DMS79 (cell line): ENCODE results near the gene ABCC11.

ENCODE experiments used
- DNase-seq: peaks from one replicate; lab custom pipeline; 2025; lab: John Stamatoyannopoulos, UW

ABCC11 gene

DNA sequence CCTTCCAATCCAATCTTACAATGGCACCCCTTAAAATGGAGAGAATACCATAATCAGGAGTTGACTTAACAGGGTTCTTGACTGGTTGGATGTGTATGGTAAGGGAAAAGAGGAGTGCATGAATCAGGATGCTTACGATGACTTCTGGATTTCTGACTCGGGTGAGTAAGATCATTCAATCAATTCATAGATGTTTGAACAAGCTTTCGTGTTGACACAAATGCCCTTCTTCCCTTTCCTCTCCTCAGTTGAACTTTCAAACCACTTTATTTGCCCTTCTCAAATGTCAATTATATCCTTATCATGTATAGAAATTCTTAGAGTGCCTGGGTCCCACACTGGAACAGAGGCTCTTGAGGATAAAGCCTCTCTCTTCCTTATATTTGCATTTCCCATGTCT lies 117.4 kb downstream of the ABCC11 start:
- no peak for DNase-seq

DNA sequence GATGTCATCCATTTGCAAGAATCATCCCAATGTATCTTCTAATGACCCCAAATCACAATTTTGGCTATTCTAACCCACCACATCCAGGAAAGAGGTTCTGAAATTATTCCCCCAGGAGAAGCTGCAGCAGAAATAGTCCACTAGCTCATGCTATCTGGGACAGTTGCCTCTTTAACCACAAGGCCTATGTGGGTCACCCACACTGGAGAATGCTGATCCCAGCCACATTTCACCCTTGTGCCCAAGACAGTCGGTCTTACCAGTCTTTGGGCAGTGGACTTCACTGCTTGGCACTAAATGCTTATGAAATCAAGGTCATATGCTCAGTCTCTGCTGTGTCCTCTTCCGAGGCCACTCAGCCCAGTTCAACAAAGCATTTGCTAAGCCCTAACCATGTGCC lies 118.6 kb downstream of the ABCC11 start:
- DNase-seq = no peak

DNA sequence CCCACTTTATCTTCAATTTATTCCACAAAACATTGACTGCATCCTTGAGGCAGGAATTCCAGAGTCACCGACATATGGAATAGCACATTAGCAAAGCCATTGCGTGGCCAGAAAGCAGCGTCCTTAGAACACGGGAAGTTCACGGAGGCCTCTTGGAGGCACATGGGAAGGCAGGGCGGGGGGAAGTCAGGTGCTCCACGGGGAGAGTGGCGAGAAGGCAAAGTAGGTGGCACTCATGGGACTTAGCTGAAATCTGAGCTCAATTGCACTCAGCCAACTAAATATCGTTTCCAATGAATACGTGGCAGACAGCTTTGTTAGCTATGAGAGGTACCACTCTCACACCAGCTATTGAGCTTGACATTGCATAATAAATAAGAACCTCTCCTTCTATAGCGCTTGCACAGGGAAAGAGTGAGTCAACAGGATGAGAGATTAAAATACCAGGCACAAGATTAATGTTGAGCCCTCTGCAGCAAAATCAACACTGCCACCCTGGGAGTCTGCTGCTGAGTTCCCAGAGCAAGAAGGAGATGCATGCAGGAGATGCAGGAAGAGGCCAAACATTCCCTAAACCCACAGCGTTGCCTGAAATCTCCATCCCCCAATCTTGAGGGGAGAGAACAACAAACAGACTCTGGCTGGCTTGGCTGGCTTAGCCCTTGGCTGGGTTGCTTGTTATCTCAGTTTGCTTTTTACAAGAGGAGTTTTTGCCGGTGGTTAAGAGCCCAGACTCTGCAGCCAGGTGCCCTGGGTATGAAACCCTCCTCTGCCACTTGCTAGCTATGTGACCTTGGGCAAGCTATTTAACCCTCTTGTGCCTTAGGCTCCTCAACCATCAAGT lies 120.3 kb downstream of the ABCC11 start:
- peak; percentile 90 for DNase-seq

- no peak for DNase-seq
These were observed 121.5 kb downstream of the ABCC11 start for GRCh38 chr16:48125888-48126287.

DNA sequence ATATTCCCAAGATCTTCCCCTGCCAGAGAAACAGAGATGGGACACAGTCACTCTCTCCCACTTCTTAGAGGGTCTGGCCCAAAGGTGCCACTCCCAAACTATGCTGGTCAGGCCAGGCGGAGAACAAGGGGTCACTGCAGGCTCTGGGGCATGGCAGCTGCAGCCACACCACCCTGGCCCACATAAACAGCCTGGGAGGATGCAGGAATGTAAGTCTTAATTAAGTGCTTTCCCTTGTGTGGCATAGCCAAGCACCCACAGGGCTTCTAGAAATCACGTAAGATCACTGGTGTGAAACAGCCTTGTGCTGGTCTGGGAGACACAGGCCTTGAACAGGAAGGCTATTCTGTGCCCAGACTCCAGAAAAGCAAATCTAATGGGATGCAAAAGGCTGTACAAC lies 123.1 kb downstream of the ABCC11 start:
- DNase-seq = no peak

- DNase-seq = no peak
These were observed 124.1 kb downstream of the ABCC11 start for GRCh38 chr16:48123104-48123788.

DNA sequence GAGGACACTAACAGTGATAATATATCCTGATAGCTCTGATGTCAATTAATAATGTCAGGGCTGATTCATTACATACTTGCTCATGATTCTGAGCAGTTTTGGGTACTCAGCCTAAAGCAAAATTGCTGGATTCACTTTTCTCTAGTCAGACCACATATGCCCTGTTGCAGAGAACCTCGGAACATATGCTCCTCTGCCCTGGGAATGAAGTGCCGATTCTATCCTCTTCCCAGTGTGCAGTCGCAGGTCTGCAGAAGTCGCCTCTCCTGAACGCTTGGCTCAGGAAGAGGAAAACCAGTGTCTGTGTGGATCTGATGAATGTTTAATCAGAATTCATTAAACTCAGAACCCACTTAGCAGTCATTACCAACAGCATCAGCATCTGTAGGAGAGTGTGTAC lies 126.1 kb downstream of the ABCC11 start:
- DNase-seq = no peak

GRCh38 chr16:48118841-48119240 lies 128.5 kb downstream of the ABCC11 start:
- no peak for DNase-seq

DNA sequence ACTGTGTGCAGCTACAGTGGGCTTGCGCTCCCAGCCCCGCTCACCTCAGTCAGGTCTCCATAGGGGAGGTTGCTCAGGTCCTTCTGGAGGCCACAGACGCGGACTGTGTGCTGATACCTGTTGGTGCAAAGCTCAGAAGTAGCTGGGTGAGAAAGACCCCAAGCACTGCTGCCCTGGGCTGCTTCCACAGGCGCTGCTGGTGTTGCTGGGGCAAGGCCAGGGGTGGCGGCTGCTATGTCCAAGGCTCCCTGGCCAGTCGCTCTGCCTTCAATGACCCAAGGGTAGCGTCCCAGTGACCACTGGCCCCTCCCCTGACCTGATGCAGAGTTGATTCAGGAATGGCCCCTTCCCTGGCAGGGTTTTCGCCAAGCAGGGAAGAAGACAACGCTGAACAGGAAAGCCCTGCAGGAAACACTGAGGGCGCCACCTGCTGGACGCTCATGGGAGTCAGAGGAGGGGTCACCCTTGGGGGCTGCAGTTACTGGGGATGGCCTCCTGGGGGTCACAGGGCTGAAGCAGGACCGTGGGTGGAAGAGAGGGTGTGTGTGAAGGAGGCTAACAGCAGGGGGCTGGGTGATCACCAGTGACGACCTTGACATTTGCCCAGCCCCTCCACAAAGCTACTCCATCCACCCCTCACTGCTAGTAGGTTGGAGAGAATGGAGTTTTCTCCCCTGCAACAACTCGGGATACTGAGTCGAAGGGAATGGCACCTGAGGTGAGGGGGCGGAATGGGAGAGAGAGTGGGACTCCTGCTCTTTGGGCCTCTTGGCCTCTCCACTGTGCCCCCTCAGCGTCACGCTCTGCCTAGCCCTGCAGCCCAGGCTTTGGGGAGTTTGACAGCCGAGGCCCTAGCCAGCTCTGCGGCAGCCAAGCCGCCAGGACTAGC lies 129.9 kb downstream of the ABCC11 start:
- no peak for DNase-seq
